Measurements from ENCODE around the gene SLC30A2.

DNA sequence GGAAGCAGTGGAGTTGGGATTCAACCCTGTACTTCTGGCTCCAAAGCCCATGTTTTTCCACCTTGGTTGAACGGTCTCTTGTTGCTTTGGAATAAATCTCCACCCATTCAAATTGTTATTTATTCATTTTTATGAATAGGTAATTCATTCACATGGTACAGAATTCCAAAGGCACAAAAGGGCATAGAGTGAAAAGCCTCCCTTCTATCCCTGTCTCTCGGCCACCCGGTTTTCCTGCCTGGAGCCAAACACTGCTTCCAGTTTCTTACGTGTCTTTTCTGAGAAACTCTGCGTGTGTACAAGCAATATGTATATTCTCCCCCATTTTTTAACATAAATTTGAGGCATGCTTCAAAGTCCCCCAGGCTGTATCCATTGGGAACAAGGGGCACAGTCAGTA is 20.4 kb downstream of the SLC30A2 start:
- TF ChIP-seq, protein P1, sequence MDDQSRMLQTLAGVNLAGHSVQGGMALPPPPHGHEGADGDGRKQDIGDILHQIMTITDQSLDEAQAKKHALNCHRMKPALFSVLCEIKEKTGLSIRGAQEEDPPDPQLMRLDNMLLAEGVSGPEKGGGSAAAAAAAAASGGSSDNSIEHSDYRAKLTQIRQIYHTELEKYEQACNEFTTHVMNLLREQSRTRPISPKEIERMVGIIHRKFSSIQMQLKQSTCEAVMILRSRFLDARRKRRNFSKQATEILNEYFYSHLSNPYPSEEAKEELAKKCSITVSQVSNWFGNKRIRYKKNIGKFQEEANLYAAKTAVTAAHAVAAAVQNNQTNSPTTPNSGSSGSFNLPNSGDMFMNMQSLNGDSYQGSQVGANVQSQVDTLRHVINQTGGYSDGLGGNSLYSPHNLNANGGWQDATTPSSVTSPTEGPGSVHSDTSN (IDR thresholded peaks at IDR 0.05; ENCODE audit: insufficient replicate concordance, low read depth, low read length) = no peak
- TF ChIP-seq SREBF1 (IDR thresholded peaks at IDR 0.05; ENCODE audit: low read length) = no peak
